Astrocyte (in vitro differentiated cells and primary cell): ENCODE results near the gene SNRPA. TPM values are rescaled to one million over a fixed set of nuclear protein-coding genes. Genes with fewer than 3 reads are reported as not detected.

Source experiments
- DNase-seq: peaks from one replicate; pipeline ENCODE4 v3.0.0-alpha.2; 2010; ENCODE audit warnings: low read depth
- FAIRE-seq: peaks from 2 replicates; lab custom pipeline; 2011; peaks lifted over from hg19 to GRCh38; lab: Jason Lieb, UNC
- H2AFZ ChIP-seq: 2 replicates; pipeline ENCODE4 v1.6.0; 2012; ENCODE audit warnings: low read depth, low read length, inconsistent platforms
- H3K27ac ChIP-seq: 2 replicates; pipeline ENCODE4 v1.5.1; 2011; ENCODE audit warnings: low read depth, low read length, inconsistent platforms
- H3K27me3 ChIP-seq: 2 replicates; pipeline ENCODE4 v1.6.0; 2011; ENCODE audit warnings: low read length, inconsistent platforms; ENCODE audit not compliant: insufficient read depth
- H3K36me3 ChIP-seq: 2 replicates; pipeline ENCODE4 v1.5.1; 2011; ENCODE audit warnings: low read length, inconsistent platforms; ENCODE audit not compliant: insufficient read depth
- H3K4me1 ChIP-seq: 2 replicates; pipeline ENCODE4 v1.5.1; 2011; ENCODE audit warnings: low read length, inconsistent platforms; ENCODE audit not compliant: insufficient read depth
- H3K4me2 ChIP-seq: 2 replicates; pipeline ENCODE4 v1.6.0; 2012; ENCODE audit warnings: low read length, inconsistent platforms
- H3K4me3 ChIP-seq: 2 replicates; pipeline ENCODE4 v1.5.1; 2011; ENCODE audit warnings: low read depth, mild to moderate bottlenecking, low read length, inconsistent platforms; ENCODE audit not compliant: insufficient read depth
- H3K79me2 ChIP-seq: 2 replicates; pipeline ENCODE4 v1.6.0; 2012; ENCODE audit warnings: mild to moderate bottlenecking, low read length, inconsistent platforms; ENCODE audit not compliant: insufficient read depth
- H3K9ac ChIP-seq: 2 replicates; pipeline ENCODE4 v1.6.0; 2012; ENCODE audit warnings: mild to moderate bottlenecking, low read length, inconsistent platforms
- H3K9me3 ChIP-seq: 2 replicates; pipeline ENCODE4 v1.5.1; 2012; ENCODE audit warnings: low read depth, mild to moderate bottlenecking, low read length, inconsistent platforms; ENCODE audit not compliant: insufficient read depth
- H4K20me1 ChIP-seq: 2 replicates; pipeline ENCODE4 v1.6.0; 2012; ENCODE audit warnings: low read length, inconsistent platforms; ENCODE audit not compliant: insufficient read depth
- H3K27ac Mint-ChIP-seq: one replicate; pipeline ENCODE4 v1.8.0; 2021; ENCODE audit warnings: mild to moderate bottlenecking, mixed read lengths; ENCODE audit not compliant: unreplicated experiment
- H3K27me3 Mint-ChIP-seq: one replicate; pipeline ENCODE4 v1.8.0; 2021; ENCODE audit warnings: low read depth, mixed read lengths; ENCODE audit not compliant: unreplicated experiment
- H3K36me3 Mint-ChIP-seq: one replicate; pipeline ENCODE4 v1.8.0; 2021; ENCODE audit warnings: low read depth, mixed read lengths; ENCODE audit not compliant: unreplicated experiment
- H3K4me1 Mint-ChIP-seq: one replicate; pipeline ENCODE4 v1.8.0; 2021; ENCODE audit warnings: low read depth, mixed read lengths; ENCODE audit not compliant: unreplicated experiment
- H3K4me3 Mint-ChIP-seq: one replicate; pipeline ENCODE4 v1.8.0; 2021; ENCODE audit warnings: mild to moderate bottlenecking, moderate library complexity, mixed read lengths; ENCODE audit not compliant: unreplicated experiment
- H3K9me3 Mint-ChIP-seq: one replicate; pipeline ENCODE4 v1.8.0; 2021; ENCODE audit warnings: mild to moderate bottlenecking, mixed read lengths; ENCODE audit not compliant: unreplicated experiment
- CTCF ChIP-seq: IDR thresholded peaks from 2 replicates; pipeline ENCODE4 v1.5.1; 2011; ENCODE audit warnings: low read depth, mild to moderate bottlenecking, inconsistent platforms, low read length, moderate library complexity; ENCODE audit not compliant: insufficient read depth
- EZH2 ChIP-seq: IDR thresholded peaks from 2 replicates; pipeline ENCODE4 v1.6.1; 2012; ENCODE audit warnings: mild to moderate bottlenecking, low read length, inconsistent platforms; ENCODE audit not compliant: insufficient read depth
- total RNA-seq: library from RNA; stranded (reverse); gene quantifications from 2 replicates; pipeline ENCODE4 v1.2.1, GENCODE V29; 2021

Gene SNRPA
- total RNA-seq, 1 donor from 2014 or later = 67.0 TPM

GRCh38 chr19:40702337-40703012 lies 48.5 kb upstream of the SNRPA start:
- Histone ChIP-seq H3K79me2 (no peaks in the 10 kb centered on the region), H4K20me1 (no peaks in the 10 kb centered on the region), H3K9me3 (no peaks in the 10 kb centered on the region), H3K4me2 (no peak overlapping the region), H2AFZ (no peak overlapping the region), H3K9ac (no peak overlapping the region), H3K36me3 (peaks cover 2% of the 10 kb centered on the region), H3K27ac (no peak overlapping the region), H3K4me3 (no peak overlapping the region), H3K27me3 (no peaks in the 10 kb centered on the region), H3K4me1 (no peaks in the 10 kb centered on the region)
- H3K9me3 Mint-ChIP-seq = peaks cover 1% of the 10 kb centered on the region
- H3K4me3 Mint-ChIP-seq = no peak overlapping the region
- H3K27ac Mint-ChIP-seq = no peak overlapping the region
- TF ChIP-seq EZH2 = no peak
- peak; percentile 14 for TF ChIP-seq CTCF
- peaks cover 12% of the 10 kb centered on the region for H3K36me3 Mint-ChIP-seq
- FAIRE-seq (no peak), DNase-seq (no peak)
- H3K4me1 Mint-ChIP-seq = peaks cover 7% of the 10 kb centered on the region
- H3K27me3 Mint-ChIP-seq = no peaks in the 10 kb centered on the region

GRCh38 chr19:40703029-40703755 lies 47.8 kb upstream of the SNRPA start:
- Mint-ChIP-seq H3K36me3 (peaks cover 12% of the 10 kb centered on the region), H3K4me1 (peaks cover 9% of the 10 kb centered on the region), H3K27me3 (no peaks in the 10 kb centered on the region), H3K9me3 (peaks cover 1% of the 10 kb centered on the region), H3K27ac (peak overlapping the region; percentile 4), H3K4me3 (peak overlapping the region; percentile 67)
- Histone ChIP-seq H4K20me1 (no peaks in the 10 kb centered on the region), H3K27ac (no peak overlapping the region), H3K9ac (no peak overlapping the region), H3K9me3 (no peaks in the 10 kb centered on the region), H3K36me3 (peaks cover 2% of the 10 kb centered on the region), H2AFZ (no peak overlapping the region), H3K4me1 (no peaks in the 10 kb centered on the region), H3K4me3 (no peak overlapping the region), H3K27me3 (no peaks in the 10 kb centered on the region), H3K4me2 (no peak overlapping the region), H3K79me2 (no peaks in the 10 kb centered on the region)
- FAIRE-seq (no peak), DNase-seq (no peak)
- TF ChIP-seq CTCF (no peak), EZH2 (no peak)
